Measurements from ENCODE around the gene CLIC1. TPM values are rescaled to one million over a fixed set of nuclear protein-coding genes. Genes with fewer than 3 reads are reported as not detected.

CLIC1 gene
- total RNA-seq, 1 donor from 2014 or later: 374 TPM

DNA sequence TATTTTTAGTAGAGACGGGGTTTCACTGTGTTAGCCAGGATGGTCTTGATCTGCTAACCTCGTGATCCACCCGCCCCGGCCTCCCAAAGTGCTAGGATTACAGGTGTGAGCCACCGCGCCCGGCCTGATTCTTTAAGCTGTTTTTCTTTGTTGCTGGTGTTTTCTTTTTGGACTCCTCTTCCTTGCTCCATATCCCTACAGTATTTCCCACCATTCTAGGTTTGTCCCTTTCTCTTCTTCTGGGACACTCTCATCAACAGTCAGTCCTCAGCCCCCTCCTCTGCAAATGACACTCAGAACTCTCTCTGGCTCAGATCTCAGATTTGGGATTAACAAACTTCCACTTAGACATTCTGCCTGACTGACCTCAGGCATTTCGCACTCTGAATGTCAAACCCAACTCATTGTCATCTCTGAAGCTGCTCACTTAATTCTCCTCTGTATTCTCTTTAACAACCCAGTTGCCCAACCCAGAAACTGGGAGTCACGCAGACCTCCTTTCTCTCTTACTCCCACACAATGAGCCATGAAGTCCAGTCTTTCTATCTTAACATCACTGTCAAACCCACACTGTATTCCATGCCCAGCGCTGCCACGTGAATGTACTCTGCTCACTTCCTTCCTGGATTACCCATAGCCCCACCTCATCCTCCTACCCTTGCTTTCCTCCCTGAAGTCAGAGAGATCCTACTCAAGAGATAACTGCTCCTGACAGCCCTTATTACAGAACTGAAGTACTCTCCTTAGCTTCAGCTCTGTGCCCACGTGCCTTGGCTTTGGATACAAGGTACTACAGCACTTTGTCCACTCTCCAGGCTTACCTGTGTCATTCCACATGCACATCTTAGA lies 10.6 kb downstream of the CLIC1 start:
- intact Hi-C loops (cut with micrococcal nuclease): loop anchor here (2.0 kb wide), 1 partner anchor 45 kb away; the partner anchor contains the start of gene LY6G5C
- POLR2A ChIA-PET: interaction anchor here (0.7 to 7.7 kb wide), 6 partner anchors 12 to 109 kb away, joined by 3 to 131 read pairs (median 21); partner anchors contain the start of genes ABHD16A, CLIC1, HSPA1A and HSPA1L
- CTCF ChIA-PET: interaction anchor here (1.1 kb wide), 1 partner anchor 174 kb away, joined by 3 read pairs; no protein-coding TSS in a partner anchor
- no peaks in the 10 kb centered on the region for H3K27me3 Mint-ChIP-seq
- DNase-seq (no peak), ATAC-seq (ENCODE audit: low read depth) (no peak)
- H3K27ac Mint-ChIP-seq: peak overlapping the region; percentile 95
- peaks cover 35% of the 10 kb centered on the region for H3K36me3 Mint-ChIP-seq (ENCODE audit: low read depth)
- H3K4me1 Mint-ChIP-seq: peaks cover 60% of the 10 kb centered on the region
- H3K9me3 Mint-ChIP-seq: no peaks in the 10 kb centered on the region
- H3K4me3 Mint-ChIP-seq: no peak overlapping the region
- TF ChIP-seq, protein P1, sequence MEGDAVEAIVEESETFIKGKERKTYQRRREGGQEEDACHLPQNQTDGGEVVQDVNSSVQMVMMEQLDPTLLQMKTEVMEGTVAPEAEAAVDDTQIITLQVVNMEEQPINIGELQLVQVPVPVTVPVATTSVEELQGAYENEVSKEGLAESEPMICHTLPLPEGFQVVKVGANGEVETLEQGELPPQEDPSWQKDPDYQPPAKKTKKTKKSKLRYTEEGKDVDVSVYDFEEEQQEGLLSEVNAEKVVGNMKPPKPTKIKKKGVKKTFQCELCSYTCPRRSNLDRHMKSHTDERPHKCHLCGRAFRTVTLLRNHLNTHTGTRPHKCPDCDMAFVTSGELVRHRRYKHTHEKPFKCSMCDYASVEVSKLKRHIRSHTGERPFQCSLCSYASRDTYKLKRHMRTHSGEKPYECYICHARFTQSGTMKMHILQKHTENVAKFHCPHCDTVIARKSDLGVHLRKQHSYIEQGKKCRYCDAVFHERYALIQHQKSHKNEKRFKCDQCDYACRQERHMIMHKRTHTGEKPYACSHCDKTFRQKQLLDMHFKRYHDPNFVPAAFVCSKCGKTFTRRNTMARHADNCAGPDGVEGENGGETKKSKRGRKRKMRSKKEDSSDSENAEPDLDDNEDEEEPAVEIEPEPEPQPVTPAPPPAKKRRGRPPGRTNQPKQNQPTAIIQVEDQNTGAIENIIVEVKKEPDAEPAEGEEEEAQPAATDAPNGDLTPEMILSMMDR (IDR thresholded peaks at IDR 0.05): no peak

DNA sequence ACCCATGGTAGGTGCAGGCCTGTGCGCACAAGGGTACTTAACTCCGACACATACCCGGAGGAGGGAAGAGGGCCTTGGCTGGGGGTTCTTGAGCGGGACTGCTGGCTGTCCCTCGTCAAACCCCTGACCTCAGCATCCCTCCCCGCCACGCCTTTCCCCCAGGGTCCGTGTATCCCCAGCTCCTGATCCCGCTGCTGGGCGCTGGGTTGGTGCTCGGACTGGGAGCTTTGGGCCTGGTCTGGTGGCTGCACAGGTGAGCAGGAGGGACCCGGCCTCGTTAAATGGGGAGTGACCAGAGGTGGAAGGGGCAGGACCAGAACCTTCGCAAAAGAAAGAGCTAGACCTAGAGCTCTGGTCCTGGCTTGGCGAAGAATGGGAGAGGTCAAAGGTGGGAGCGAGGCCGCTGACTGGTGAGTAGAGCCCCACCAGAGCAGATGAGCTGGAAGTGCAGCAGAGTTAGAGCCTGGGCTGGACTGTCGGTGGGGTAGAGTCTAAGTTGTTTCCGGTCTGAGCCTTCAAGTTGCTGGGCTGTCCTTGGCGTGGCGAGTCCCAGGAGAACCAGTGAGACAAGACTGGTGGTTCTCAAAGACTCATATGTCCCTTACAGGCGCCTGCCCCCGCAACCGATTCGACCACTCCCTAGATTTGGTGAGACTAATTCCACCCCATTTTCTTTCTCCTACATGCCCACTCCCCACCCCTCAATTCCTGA lies 12.2 kb downstream of the CLIC1 start:
- H3K9me3 Mint-ChIP-seq: no peaks in the 10 kb centered on the region
- no peak overlapping the region for H3K27ac Mint-ChIP-seq
- no peaks in the 10 kb centered on the region for H3K27me3 Mint-ChIP-seq
- DNase-seq: no peak
- no peak for ATAC-seq (ENCODE audit: low read depth)
- ChIA-PET CTCF (no interaction called here), POLR2A (interaction anchor here (0.5 to 7.7 kb wide), 6 partner anchors 14 to 1168 kb away, joined by 3 to 131 read pairs (median 4); partner anchors contain the start of genes ABHD16A, CLIC1, GPANK1 and MSH5)
- H3K4me3 Mint-ChIP-seq: no peak overlapping the region
- H3K36me3 Mint-ChIP-seq (ENCODE audit: low read depth): peaks cover 25% of the 10 kb centered on the region
- peaks cover 47% of the 10 kb centered on the region for H3K4me1 Mint-ChIP-seq
- TF ChIP-seq, protein P1 (IDR thresholded peaks at IDR 0.05): no peak
- intact Hi-C loops (cut with micrococcal nuclease): no loop called here

DNA sequence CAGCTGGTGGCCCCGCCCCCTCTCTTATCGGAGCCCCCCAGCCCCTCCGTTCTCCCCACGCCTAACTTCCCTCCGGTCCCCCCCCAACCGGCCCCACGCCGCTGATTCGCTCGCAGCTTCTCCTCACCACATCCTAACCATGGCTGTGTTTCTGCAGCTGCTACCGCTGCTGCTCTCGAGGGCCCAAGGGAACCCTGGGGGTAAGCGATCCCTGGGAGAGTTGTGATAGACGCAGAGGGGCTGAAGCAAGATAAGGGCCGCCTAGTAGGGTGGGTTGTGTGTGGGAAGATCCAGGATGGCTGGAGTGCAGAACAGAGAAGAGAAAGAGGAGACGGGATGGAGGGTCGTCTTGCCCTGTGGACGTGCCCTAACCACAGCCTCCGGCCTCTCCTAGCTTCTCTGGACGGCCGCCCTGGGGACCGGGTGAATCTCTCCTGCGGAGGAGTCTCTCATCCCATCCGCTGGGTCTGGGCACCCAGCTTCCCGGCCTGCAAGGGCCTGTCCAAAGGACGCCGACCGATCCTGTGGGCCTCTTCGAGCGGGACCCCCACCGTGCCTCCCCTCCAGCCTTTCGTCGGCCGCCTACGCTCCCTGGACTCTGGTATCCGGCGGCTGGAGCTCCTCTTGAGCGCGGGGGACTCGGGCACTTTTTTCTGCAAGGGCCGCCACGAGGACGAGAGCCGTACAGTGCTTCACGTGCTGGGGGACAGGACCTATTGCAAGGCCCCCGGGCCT lies 12.9 kb downstream of the CLIC1 start, which contains the start of gene MPIG6B:
Gene MPIG6B (plus strand): TSS at position 129 of the 735 bp plus-strand sequence. CDS start 11 bp downstream, at position 140.
- ATAC-seq (ENCODE audit: low read depth) (no peak), DNase-seq (no peak)
- Mint-ChIP-seq H3K4me3 (no peak within 1 kb of the TSS), H3K27ac (peak within 1 kb of the TSS; percentile 46), H3K9me3 (no peaks in the 10 kb centered on the region), H3K4me1 (peaks cover 40% of the 10 kb centered on the region), H3K27me3 (no peaks in the 10 kb centered on the region), H3K36me3 (ENCODE audit: low read depth) (peaks cover 25% of the 10 kb centered on the region)
- CTCF ChIA-PET: interaction anchor here (0.8 to 1.7 kb wide), 2 partner anchors 46 to 106 kb away, joined by 3 to 4 read pairs; no protein-coding TSS in a partner anchor
- TF ChIP-seq, protein P1 (IDR thresholded peaks at IDR 0.05): no peak
- POLR2A ChIA-PET: interaction anchor here (0.5 to 7.7 kb wide), 10 partner anchors 13 to 1168 kb away, joined by 3 to 131 read pairs (median 4); partner anchors contain the start of genes ABHD16A, CLIC1, GPANK1 and MSH5
- intact Hi-C loops (cut with micrococcal nuclease): no loop called here

DNA sequence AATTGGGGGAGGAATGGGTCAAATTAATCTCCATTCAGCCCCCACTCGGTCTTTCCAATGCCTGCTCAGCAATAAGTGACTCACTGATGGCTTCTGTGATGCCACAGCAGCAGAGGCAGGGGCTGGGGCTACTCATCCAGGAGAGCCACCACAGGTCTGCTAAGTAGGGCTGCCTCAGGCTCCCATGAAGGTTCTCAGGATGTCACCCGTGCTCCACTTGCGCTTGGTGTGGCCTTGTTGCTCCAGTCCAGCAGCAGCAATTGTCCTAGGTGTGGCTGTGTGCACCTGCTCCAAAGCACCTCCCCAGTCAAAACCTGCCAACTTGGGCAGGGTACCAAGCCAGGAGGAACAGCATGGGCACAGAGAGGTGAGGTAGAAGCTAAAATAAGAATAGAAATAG lies 14.2 kb downstream of the CLIC1 start:
- ChIA-PET POLR2A (interaction anchor here (0.7 kb wide), 1 partner anchor 11 kb away, joined by 3 read pairs; no protein-coding TSS in a partner anchor), CTCF (interaction anchor here (1.7 kb wide), 1 partner anchor 107 kb away, joined by 3 read pairs; no protein-coding TSS in a partner anchor)
- H3K27me3 Mint-ChIP-seq: no peaks in the 10 kb centered on the region
- H3K27ac Mint-ChIP-seq: no peak overlapping the region
- no peaks in the 10 kb centered on the region for H3K9me3 Mint-ChIP-seq
- no peak for DNase-seq
- peaks cover 28% of the 10 kb centered on the region for H3K4me1 Mint-ChIP-seq
- TF ChIP-seq, protein P1 (IDR thresholded peaks at IDR 0.05): no peak
- ATAC-seq (ENCODE audit: low read depth): no peak
- intact Hi-C loops (cut with micrococcal nuclease): no loop called here
- no peak overlapping the region for H3K4me3 Mint-ChIP-seq
- H3K36me3 Mint-ChIP-seq (ENCODE audit: low read depth): peaks cover 20% of the 10 kb centered on the region

Data from activated B cell treated with CpG ODN at 0.5 μM for 24 hours (primary cell).